ENCODE results near the gene CNTROB.

GRCh38 chr17:7916385-7916682 lies 15.7 kb upstream of the CNTROB start:
- no peak for TF ChIP-seq CTCF (IDR thresholded peaks at IDR 0.05)
- no peak for TF ChIP-seq POLR2A (IDR thresholded peaks at IDR 0.05)
